Body of pancreas (tissue), 4 donors: Measurements from ENCODE around the gene SOD3. TPM values are rescaled to one million over a fixed set of nuclear protein-coding genes. Genes with fewer than 3 reads are reported as not detected.
A peak's percentile ranks its signal among the peaks of the same experiment; 100 is the strongest.

Source experiments
- ATAC-seq: fragments of 150-250 bp; one replicate; pipeline ENCODE4 v1.9.1; 2016
- DNase-seq, 4 donors: peaks; one replicate each; pipeline ENCODE4 v3.0.0-alpha.2; 2019
- H3K27ac ChIP-seq, 4 donors: fragments of 200-600 bp; sonication (generic); 1 replicate in 3 of 4; 2 replicates in 1 of 4; pipeline versions ENCODE4 v1.5.1 to v1.6.1; 2016 to 2019; ENCODE audit warnings: mild to moderate bottlenecking in 1 of 4, mixed read lengths in 1 of 4, moderate library complexity in 1 of 4
- H3K27me3 ChIP-seq, 2 donors: fragments of 200-600 bp; sonication (generic); one replicate each; pipeline ENCODE4 v1.6.0; 2016; ENCODE audit warnings: mild to moderate bottlenecking in 1 of 2
- H3K36me3 ChIP-seq, 2 donors: fragments of 200-600 bp; sonication (generic); replicated peaks in 1 of 2; 2 replicates each; pipeline ENCODE4 v1.5.1; 2016; ENCODE audit warnings: low read depth in 2 of 2; ENCODE audit not compliant: insufficient read depth in 1 of 2
- H3K4me1 ChIP-seq: fragments of 200-600 bp; sonication (generic); one replicate; pipeline ENCODE4 v1.6.0; 2016
- H3K4me3 ChIP-seq, 2 donors: fragments of 200-600 bp; sonication (generic); 1 replicate in 1 of 2; 2 replicates in 1 of 2; pipeline ENCODE4 v1.5.1; 2016 to 2019
- H3K9me3 ChIP-seq, 3 donors: fragments of 200-600 bp; sonication (generic); 1 replicate in 2 of 3; 2 replicates in 1 of 3; pipeline ENCODE4 v1.5.1; 2016
- CTCF ChIP-seq, 7 experiments: fragments of 450-650 bp in 4 of 7; fragments of 200-600 bp in 3 of 7; sonication (generic) in 3 of 7; IDR thresholded peaks; one replicate each; pipeline ENCODE4 v1.5.1; 2016 to 2019; ENCODE audit warnings: antibody characterized with exemption in 7 of 7
- POLR2A ChIP-seq, 3 donors: fragments of 450-650 bp; IDR thresholded peaks; one replicate each; pipeline ENCODE4 v1.6.1; 2016; ENCODE audit warnings: antibody characterized with exemption in 3 of 3, mild to moderate bottlenecking in 2 of 3
- WGBS, 2 donors: methylation state at CpG; one replicate each; pipeline ENCODE4 v1.1.5; 2017; 5-methylcytosine and 5-hydroxymethylcytosine counted together
- intact Hi-C: fragments of 100-400 bp; cut with DNase I; formaldehyde crosslinking; loops from one replicate; pipeline ENCODE4 v1.15.1; 2023
- total RNA-seq, 2 donors: library from RNA; depleted of rRNA; stranded (reverse); fragments of >200 nt; gene quantifications; one replicate each; pipeline ENCODE4 v1.1.0, GENCODE V29; 2016

The SOD3 gene
- total RNA-seq, 2 donors from 2014 or later = 139 to 290 TPM

GRCh38 chr4:24840362-24840761 lies 45.0 kb downstream of the SOD3 start:
- peaks cover 7% of the 10 kb centered on the region for H3K4me1 ChIP-seq
- WGBS, 2 donors = 41 to 66% methylated on average over 5 of the region's 5 CpGs
- ATAC-seq (no peak), DNase-seq (peak in 1 of 4 donors; percentile 15)
- intact Hi-C loops = no loop called here
- H3K9me3 ChIP-seq = no peaks in the 10 kb centered on the region
- no peaks in the 10 kb centered on the region for H3K27me3 ChIP-seq
- TF ChIP-seq CTCF (IDR thresholded peaks at IDR 0.05) (no peak), POLR2A (IDR thresholded peaks at IDR 0.05) (no peak)
- no peak overlapping the region for H3K4me3 ChIP-seq
- H3K27ac ChIP-seq = peak overlapping the region in 1 of 4 donors; percentile 53
- H3K36me3 ChIP-seq = peaks cover 0 to 5% of the 10 kb centered on the region in 2 donors

GRCh38 chr4:24840826-24841543 lies 45.6 kb downstream of the SOD3 start:
- 72% methylated on average over 3 of the region's 3 CpGs for WGBS, 2 donors
- Histone ChIP-seq H3K36me3 (peaks cover 0 to 3% of the 10 kb centered on the region in 2 donors), H3K27ac (peak overlapping the region in 1 of 4 donors; percentile 53), H3K4me1 (peaks cover 7% of the 10 kb centered on the region), H3K9me3 (no peaks in the 10 kb centered on the region), H3K4me3 (no peak overlapping the region), H3K27me3 (no peaks in the 10 kb centered on the region)
- intact Hi-C loops = no loop called here
- DNase-seq = no peak
- ATAC-seq = no peak
- TF ChIP-seq CTCF (IDR thresholded peaks at IDR 0.05) (peak in 1 of 7 experiments; percentile 5), POLR2A (IDR thresholded peaks at IDR 0.05) (no peak)

GRCh38 chr4:24842356-24842755 lies 47.0 kb downstream of the SOD3 start:
- no peak for ATAC-seq
- no peaks in the 10 kb centered on the region for H3K36me3 ChIP-seq
- H3K9me3 ChIP-seq = no peaks in the 10 kb centered on the region
- no peaks in the 10 kb centered on the region for H3K27me3 ChIP-seq
- intact Hi-C loops = no loop called here
- 90 to 94% methylated on average over 9 of the region's 9 CpGs for WGBS, 2 donors
- H3K4me3 ChIP-seq = no peak overlapping the region
- DNase-seq = no peak
- H3K4me1 ChIP-seq = peaks cover 7% of the 10 kb centered on the region
- TF ChIP-seq POLR2A (IDR thresholded peaks at IDR 0.05) (no peak), CTCF (IDR thresholded peaks at IDR 0.05) (no peak)
- H3K27ac ChIP-seq = no peak overlapping the region

- ATAC-seq = no peak
- Histone ChIP-seq H3K4me1 (peaks cover 7% of the 10 kb centered on the region), H3K27me3 (no peaks in the 10 kb centered on the region), H3K27ac (no peak overlapping the region), H3K36me3 (no peaks in the 10 kb centered on the region), H3K4me3 (no peak overlapping the region), H3K9me3 (no peaks in the 10 kb centered on the region)
- intact Hi-C loops = no loop called here
- 52 to 61% methylated on average over 3 of the region's 3 CpGs for whole genome bisulfite sequencing, 2 donors
- TF ChIP-seq POLR2A (IDR thresholded peaks at IDR 0.05) (no peak), CTCF (IDR thresholded peaks at IDR 0.05) (no peak)
- DNase-seq = no peak
These were observed 47.7 kb downstream of the SOD3 start for GRCh38 chr4:24843096-24843495.

GRCh38 chr4:24845132-24845531 lies 49.8 kb downstream of the SOD3 start:
- no peak overlapping the region for H3K27ac ChIP-seq
- DNase-seq (no peak), ATAC-seq (no peak)
- H3K36me3 ChIP-seq = no peaks in the 10 kb centered on the region
- WGBS, 2 donors = 96 to 99% methylated on average over 8 of the region's 8 CpGs
- H3K4me3 ChIP-seq = no peak overlapping the region
- no peaks in the 10 kb centered on the region for H3K27me3 ChIP-seq
- H3K9me3 ChIP-seq = no peaks in the 10 kb centered on the region
- peaks cover 7% of the 10 kb centered on the region for H3K4me1 ChIP-seq
- intact Hi-C loops = no loop called here
- TF ChIP-seq POLR2A (IDR thresholded peaks at IDR 0.05) (no peak), CTCF (IDR thresholded peaks at IDR 0.05) (no peak)
